H1 (cell line): Measurements from ENCODE around the gene SMOC2. TPM values are rescaled to one million over a fixed set of nuclear protein-coding genes. Genes with fewer than 3 reads are reported as not detected.

Experiments
- CBX8 ChIP-seq: fragments of 300-800, 300-1000 bp; sonication (generic); IDR thresholded peaks from 2 replicates; pipeline ENCODE4 v1.7.1; 2016; ENCODE audit warnings: low read depth, low read length, borderline replicate concordance
- POLR2A ChIP-seq, 2 experiments: IDR thresholded peaks; 1 replicate in 1 of 2; 2 replicates in 1 of 2; pipeline ENCODE4 v1.6.1; 2011; ENCODE audit warnings: low read depth in 2 of 2, low read length in 2 of 2, mild to moderate bottlenecking in 2 of 2; ENCODE audit errors: control extremely low read depth in 1 of 2
- SIX5 ChIP-seq: IDR thresholded peaks from 2 replicates; pipeline ENCODE4 v1.6.1; 2011; ENCODE audit warnings: mild to moderate bottlenecking, low read depth, low read length
- polyA plus RNA-seq, 7 experiments: library from polyadenylated mRNA; depleted of rRNA in 3 of 7; stranded (reverse) in 5 of 7; unstranded in 2 of 7; fragments of >200 nt in 5 of 7; fragments of 200-250 nt in 2 of 7; gene quantifications; 1 replicate in 5 of 7; 2 replicates in 1 of 7; 4 replicates in 1 of 7; pipeline versions ENCODE4 v1.2.1 to v1.2.3, GENCODE V29; 2011 to 2013; ENCODE audit warnings: missing spikeins in 2 of 7, mixed read lengths in 2 of 7
- total RNA-seq: library from RNA; stranded (reverse); fragmentation: NEBNext Ultra II Directional; extraction: Animal tissue kit (Norgen Biotek cat#: 25700); gene quantifications from 2 replicates; pipeline ENCODE4 v1.2.1, GENCODE V29; 2021

SMOC2 gene
- total and polyA plus RNA-seq, 2 of the 8 experiments (the other 6 are each of a cell fraction or from before 2014, with no cell fraction given), result 7.7 to 8.5 TPM

DNA sequence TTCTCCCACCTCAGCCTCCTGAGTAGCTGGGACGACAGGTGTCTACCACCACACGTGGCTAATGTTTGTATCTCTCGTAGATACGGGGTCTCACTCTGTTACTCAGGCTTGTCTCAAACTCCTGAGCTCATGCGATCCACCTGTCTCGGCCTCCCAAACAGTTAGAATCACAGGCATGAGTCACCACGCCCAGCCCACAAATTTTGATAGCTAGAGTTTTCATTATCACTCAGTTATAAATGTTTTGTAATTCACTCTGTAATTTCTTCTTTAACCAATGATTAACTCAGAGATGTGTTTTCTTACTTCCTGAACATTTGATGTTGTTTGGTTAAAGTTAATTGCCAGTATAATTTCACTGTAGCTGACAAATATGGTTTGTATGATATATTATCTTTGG lies 249.3 kb downstream of the SMOC2 start (continued):
- TF ChIP-seq POLR2A (IDR thresholded peaks at IDR 0.05; ENCODE audit: control extremely low read depth in 1 of 2, low read depth in 2 of 2, low read length in 2 of 2) (no peak), CBX8 (no peak), SIX5 (no peak)
- TF ChIP-seq, all 59 proteins: peak for 0
